Ramos (cell line): ENCODE measurements around the gene ENO3.

Experiments
- in situ Hi-C: fragments of 300-500 bp; cut with MboI; formaldehyde crosslinking; loops from one replicate; pipeline ENCODE4 v1.14.3; 2022; ENCODE audit warnings: low sequenced_read_pairs; ENCODE audit not compliant: unreplicated experiment

Gene ENO3

DNA sequence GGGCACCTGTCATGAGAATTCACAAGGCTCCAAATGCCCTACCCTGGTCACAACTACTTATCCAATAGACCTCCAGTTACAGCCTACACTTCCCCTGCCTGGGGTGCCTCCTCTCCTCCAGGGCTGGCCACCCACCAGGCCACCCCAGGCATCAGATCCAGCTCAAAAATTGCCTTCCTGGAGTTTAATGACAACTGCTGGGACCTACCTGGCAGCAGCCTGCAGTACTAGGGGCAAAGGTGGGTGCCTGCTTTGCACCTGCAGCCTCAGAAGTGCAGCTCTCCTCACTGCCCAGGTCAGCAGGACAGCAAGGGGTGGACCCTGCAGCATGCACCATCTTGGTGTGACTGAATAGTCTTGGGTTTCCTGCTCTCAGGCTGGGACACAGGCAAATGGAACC lies 15.3 kb upstream of the ENO3 start:
- in situ Hi-C loops: no loop called here

DNA sequence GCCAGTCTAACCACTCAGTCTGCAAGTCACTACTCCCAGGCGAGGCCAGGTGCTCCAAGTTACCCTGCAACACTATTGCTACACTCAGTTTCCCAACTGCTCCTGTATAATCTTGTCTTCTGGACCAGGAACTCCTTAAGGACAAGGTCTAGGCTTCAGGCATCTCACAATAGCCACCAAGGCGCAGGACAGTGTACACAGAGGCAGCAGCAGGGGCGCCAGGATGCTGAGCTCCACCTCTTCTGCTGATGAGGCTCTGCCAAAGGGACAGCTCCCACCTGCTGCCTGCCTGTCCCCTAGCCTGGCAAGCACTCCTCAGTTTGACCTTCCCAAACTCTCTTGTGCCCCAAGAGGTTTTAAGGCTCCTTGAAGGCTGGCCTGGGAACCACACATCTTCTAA lies 14.5 kb upstream of the ENO3 start:
- in situ Hi-C loops: no loop called here

DNA sequence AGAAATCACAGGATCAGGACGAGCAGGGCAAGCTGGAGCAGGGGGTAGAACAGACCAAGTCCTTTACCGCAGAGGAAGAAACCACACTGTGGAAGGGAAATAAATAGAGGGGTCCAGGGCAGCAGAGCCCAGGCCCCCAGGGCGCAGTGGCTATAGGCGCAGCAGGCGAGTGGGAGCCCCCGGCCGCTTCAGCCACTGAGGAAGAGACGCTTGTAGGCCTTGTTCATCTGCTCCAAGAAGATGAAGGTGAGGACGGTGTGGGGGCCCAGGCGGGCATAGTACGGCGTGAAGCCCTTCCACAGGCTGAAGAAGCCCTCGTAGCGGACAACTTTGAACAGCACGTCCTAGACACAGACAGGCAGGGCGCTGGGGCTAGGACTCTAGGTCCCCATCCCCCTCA lies 13.4 kb upstream of the ENO3 start:
- in situ Hi-C loops: no loop called here

DNA sequence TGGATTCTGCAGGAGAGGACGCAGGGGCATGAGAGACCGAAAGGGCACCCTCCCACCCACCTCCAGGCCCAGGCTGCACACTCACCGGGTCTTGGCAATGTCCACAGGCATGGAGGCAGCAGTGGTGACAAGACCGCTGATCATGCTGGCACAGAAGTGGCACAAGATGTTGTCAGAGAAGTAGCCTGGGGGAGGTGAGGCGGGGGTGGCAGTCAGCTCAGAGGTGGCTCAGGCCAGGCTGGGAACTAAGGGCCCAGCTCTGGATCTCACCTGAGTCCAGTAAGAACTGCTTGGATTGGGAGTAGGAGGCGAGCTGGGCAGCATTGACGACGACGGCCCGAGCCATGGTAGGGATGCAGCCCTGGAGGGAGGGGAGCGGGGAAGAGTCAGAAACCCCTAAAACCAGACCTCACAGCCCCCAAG lies 12.8 kb upstream of the ENO3 start:
- in situ Hi-C loops: no loop called here

DNA sequence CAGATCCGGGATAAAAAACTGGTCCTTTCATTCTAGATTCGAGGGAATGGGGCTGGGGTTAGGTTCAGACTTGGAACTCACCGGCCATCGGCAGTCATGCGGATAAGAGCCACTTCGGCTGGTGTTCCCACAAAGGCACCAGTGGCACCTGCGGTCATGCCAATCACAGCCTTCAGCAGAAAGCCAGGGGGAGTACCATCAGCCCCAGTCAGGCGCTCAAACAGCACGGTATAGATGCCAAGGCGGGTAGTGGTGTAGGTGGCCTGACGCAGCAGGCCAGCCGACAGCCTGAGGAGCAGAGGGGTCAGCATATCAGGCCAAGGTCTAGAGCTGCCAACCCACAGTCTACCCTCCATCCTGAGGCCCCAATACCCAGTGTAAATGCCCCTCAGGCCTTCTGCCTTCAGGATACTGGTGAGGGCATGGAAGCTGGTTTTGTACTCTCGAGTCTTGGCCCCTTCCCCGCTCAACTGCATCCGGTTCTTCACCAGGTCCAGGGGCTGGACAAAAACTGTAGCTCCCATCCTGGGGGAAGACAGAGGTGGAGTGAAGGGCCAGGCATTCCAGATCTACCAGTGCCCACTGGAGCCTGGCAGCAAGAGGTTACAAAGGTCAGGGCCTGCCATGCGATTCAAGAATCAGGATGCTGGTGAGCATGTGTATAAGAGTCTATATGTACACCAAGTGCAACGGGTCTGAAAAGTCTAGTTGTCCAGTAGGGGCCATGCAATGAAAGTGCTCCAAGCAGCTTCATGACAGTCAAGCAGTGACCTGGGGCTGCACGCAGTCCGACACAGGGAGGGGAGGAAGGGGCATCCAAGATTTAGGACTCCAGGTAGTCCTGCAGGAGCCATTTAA lies 12.0 kb upstream of the ENO3 start:
- in situ Hi-C loops: no loop called here

DNA sequence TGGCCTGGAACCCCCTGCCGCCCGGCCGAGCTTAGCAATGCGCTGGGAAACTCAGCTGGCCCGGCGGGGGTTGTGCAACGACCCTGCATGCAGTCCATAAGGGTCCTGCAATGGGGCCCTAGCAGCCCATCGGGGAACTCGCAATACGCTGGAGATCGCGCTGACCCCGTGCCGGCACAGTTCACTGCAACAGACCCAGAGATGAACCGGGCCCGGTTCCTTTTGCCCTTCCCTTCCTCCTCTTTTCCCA lies 11.4 kb upstream of the ENO3 start:
- in situ Hi-C loops: no loop called here

DNA sequence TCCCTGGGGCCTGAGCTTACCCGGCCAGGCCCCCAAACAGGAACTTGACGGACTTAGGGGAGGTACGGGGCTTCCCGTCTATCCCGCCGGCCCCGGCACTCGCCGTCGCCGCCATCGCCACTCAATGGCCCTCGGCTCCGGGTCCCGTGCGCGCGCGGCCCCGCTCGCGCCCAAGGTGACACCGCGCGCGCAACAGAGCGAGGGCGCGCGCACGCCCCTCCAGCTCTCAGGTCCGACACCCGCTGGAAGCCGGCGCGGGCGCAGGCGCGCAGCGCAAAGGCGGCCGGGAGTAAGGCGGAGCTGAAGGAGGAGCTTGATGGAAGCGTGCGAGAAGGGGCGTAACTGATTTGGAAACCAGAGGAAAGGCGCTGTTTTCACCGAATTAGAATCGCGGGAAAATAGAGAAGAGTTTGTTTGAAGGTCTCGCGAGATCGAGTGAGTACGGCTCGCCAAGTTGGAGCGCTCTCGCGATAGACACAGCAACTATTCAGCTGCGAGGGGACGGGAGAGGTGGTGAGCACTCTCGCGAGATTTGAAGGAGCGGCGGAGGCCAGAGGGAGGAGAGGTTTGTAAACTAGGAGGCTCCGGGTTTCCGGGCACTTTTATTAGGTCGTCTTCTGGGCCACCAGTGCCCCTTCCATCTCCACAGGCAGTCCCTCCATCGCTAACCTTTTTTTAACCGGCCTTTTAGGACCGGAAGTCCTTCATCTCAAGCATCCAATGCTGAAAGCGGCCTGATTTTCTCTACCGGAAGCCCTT lies 10.9 kb upstream of the ENO3 start, which contains the start of the genes RNF167 and SLC25A11:
TSS of gene RNF167 (plus strand) at position 473 of the 759 bp plus-strand sequence. CDS start 642 bp downstream, outside the sequence.
TSS of gene SLC25A11 (minus strand) at position 251 of the 759 bp plus-strand sequence. CDS start at position 115, 136 bp downstream.
- in situ Hi-C loops: no loop called here

DNA sequence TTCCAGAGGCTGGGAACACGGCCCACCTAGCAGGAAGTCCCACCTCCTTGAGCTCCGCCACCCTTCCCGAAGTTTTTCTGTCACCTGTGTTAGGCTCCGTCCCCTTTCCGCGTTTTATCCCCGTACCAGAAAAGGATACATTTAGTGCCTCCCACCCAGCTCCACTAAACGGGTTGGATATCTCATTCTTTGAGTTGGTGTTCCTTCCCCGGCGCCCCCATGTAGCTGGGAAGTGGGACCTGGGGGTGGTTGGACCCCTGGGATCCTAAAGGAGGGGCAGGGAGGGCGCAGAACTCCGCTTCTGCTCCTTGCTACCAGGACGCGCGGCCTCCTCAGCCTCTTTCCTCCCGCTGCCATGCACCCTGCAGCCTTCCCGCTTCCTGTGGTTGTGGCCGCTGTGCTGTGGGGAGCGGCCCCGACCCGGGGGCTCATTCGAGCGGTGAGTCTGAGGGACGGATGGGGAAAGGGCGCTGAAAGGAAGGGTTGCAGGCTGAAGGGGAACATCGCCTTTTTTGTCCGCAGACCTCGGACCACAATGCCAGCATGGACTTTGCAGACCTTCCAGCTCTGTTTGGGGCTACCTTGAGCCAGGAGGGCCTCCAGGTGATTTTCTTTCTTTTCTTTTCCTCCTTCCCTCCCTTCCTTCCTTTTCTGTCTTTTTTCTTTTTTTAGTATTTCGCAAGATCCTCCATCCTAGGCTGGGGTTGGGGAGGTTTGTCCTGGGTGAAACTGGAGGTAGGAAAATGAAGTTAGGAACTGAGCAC lies 10.2 kb upstream of the ENO3 start:
- in situ Hi-C loops: no loop called here

DNA sequence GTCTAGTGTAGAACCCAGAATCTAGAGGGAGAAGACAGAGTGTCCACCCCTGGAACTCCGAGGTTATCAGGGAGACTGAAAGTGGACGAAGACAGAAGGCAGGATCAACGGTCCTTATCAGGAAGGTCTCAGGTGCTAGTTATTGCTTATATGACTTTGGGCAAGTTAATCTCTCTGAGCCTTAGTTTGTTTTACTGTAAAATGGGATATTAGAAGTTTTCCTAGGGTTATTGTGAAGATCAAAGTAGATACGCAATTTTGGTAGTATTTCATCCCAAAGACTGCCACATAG lies 9.7 kb upstream of the ENO3 start:
- in situ Hi-C loops: no loop called here

DNA sequence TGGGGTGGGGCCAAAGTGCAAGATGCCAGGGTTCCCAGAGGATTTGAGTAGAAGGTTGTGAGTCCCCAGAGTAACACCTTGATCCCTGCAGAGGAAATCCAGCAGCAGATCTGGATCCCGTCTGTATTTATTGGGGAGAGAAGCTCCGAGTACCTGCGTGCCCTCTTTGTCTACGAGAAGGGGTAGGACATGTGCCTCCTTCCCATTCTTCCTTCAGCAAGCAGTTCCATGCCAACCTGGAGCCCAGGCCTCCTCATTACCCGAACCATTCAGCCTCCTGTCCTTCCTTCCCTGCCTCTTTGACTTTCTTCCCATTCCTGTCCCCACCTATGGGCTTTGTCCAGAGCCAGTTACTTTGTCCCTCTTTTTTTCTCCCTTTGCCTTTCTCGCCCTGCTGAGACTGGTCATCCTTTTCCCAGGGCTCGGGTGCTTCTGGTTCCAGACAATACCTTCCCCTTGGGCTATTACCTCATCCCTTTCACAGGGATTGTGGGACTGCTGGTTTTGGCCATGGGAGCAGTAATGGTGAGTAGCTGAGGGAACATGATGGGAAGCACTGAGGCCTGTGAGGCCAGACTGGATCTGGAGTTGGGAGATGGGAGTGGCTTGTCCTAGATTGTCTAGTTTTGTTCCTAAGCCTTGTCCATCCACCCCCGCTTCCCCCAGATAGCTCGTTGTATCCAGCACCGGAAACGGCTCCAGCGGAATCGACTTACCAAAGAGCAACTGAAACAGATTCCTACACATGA lies 8.0 kb upstream of the ENO3 start:
- in situ Hi-C loops: no loop called here

DNA sequence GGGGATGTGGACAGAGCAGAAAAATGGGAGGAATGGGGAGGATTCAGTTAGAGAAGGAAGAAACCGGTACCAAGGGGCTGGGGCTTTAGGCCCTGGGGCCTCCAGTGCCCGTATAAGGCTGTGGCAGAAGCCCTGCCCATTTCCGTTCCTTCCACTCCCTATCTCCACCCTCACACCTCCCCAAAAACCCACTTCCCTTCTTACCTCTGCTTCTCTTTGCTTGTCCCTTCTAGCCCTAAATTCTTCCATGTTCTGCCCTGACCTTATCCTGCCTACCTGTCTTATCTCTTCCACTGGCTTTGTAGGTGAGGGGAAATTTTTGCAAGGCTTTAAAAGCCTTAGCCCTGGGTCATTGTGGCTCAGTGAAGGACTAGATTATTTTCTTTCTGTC lies 6.8 kb upstream of the ENO3 start:
- in situ Hi-C loops: no loop called here

DNA sequence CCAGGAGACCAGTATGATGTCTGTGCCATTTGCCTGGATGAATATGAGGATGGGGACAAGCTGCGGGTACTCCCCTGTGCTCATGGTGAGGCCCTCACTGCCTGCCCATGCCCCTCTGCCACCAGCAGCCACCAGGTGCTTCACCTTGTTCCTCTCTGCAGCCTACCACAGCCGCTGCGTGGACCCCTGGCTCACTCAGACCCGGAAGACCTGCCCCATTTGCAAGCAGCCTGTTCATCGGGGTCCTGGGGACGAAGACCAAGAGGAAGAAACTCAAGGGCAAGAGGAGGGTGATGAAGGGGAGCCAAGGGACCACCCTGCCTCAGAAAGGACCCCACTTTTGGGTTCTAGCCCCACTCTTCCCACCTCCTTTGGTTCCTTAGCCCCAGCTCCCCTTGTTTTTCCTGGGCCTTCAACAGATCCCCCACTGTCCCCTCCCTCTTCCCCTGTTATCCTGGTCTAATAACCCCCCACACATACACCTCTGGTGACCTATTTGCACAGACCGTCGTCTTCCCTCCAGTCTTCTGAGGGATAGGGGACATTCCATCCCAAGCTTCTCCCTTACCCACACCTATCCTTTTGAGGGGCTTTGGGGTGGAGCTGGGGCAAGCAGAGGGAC lies 6.3 kb upstream of the ENO3 start:
- in situ Hi-C loops: no loop called here

DNA sequence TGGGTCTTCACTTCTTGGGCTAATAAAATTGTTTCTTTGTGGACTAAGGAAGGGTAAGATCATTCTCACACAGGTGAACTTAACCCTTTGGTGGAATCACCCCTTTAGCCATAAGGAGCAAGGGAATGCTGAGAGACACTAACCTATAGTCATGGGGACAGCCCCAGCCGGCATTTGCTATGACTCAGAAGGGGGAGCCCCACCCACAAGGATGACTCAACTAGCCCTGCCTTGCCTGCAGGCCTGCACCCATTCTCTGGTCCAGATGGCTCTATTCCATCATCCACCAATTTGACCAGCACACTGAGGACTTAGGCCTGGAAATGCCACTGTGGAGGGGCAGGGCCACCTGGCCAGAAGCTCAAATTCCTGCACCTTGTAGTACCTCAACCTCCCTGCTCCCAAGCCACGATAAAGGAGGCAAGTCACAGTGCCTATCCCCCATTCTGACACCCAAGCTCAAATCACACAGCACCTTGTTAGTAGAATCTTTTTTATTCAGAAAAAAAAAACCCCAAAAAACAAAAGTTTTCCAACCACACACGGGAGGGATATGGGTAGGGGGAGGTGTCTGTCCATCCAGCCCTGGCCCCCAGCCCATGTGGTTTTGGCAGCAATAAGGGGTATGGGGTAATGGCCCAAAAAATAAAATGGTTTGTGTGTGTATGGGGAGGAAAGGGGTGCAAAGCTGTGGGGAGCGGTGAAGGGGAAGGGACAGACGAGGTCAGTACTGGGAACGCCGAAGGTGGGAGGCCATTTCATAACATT lies 5.6 kb upstream of the ENO3 start:
- in situ Hi-C loops: no loop called here

DNA sequence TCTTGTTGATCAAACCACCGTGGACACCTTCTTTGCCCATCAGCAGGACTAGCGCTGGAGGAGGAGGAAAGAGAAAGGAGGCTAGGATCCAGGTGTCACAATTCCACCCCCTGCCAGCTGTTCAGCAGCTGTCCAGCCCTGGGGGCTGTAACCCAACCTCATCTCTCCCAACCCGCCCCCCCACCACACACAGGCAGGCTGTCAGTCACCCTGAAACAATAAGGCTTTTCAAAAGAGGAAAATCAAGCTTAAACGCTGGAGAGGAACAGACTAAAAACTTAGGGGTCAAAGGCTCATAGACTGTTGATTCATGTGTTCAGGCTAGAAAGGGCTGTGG lies 5.0 kb upstream of the ENO3 start:
- in situ Hi-C loops: no loop called here

DNA sequence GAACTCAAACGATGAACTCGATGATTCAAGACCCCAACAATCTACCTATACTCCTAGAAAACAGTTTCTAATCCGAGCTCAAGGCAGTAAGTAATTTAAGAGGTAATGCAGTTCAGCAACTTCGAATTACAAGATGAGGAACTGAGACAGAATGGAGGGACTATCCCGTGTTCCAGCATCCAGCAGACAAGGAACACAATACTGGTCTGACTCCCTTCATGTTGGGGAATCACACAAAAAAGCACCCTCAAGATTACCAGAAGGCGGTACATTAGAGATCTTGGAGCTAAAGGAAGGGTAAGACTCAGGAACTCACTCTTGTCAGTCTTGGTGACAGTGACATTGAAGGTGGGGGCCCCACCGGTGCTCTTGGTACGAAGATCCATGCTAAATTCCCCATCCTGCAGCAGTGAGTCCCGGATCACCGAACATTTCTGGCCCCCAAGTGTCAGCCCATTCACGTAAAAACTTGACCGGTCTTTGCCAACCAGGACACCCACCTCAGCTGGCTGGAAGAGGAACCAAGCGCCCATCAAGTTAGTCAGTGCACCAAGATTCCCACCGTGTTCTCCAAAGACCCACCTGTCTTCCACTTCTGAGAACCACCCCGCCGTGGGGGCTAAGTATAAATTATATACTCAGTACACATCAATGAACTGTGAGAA lies 4.5 kb upstream of the ENO3 start:
- in situ Hi-C loops: no loop called here

DNA sequence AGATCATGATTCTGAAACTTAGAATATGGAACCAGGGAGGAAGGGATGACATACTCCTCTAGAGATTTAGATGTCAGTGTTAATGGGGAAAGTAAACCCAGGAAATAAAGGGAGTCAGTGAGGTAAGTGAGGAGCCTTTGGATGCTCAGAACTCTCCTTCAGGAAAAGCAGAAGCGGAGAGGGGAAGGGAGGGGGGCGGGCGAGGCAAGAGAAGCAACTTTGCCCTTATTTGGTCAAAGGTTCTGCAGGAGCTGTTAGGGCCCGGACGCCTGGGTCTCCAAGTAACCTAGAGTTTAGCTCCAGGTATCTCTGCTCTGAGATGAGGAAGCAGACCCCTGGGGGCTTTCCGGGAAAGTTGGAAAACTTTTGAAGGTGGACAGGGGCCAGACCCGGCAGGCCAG lies 3.9 kb upstream of the ENO3 start:
- in situ Hi-C loops: no loop called here

DNA sequence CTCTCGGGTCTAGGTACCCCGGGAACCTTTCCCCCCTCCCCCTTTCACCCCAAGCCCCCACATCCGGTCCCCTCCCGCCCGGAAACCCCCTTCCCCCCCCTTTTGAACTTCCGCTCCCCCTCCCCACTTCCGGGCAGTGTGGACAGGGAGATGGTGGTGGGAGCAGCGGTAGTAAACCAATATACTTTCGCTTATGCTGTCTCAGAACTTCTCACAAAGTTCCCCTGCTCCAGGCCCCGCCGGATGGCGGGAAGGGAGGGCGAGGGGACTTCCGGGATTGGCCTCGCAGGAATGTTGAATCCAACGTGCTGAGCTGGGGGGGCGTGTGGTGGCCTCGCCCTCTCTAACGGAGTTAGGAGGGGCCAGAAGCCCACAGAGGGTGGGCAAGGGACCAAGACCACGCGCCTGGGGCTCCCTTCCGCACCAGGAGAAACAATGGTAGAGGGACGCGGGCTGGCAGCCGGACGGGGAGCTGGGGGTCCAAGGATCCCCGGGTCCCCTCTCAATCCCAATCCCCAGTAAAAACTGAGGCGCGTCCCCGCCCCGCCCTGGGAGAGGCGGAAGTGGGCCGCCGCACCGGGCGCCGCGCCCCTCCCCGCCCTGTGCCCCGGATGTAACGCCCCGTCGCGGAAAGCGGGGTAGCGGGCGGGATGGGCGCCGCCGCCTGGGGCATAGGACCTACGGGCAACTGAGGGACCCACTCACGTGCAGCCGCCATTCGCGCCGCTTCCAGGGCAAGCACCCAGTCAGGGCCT lies 3.3 kb upstream of the ENO3 start:
- in situ Hi-C loops: no loop called here

DNA sequence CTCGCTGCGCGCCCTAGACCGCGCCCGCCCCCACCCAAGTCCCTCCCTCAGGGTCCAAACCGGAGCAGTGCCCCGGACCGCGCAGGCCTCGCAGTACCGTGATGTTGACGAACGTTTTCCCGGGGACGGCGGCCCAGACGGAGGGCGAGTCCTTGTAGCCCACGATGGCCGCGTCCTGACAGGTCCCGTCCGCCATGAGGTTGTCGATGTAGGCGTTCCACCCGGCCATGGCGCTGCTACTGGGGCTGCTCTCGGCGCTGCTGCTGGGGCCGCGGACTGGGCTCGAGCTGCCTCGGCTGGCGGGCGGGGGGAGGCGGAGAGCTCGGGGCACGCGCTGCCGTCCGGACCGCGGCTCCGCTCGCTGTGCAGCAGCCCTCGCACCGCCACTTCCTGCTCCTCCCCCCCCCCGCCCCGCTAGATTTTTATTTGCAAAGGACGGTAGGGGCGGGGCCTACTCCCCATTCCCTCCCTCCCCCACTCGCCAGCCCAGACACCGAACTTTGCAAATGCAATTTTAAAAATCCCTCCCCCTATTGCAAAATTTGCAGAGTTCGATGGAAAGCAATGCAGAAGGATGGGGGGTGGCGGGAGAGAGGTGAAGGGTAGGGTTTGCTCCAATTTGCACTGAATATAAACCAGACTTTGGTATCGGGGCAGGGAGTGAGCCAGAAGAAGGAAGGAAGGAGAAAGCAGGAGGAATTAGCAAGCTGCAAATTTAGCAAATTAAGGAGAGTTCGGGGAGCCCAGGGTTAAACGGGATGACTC lies 2.6 kb upstream of the ENO3 start, which contains the start of gene PFN1:
TSS of gene PFN1 (minus strand) at position 365 of the 765 bp plus-strand sequence. CDS start at position 229, 136 bp downstream.
- in situ Hi-C loops: no loop called here
